ENCODE data around the gene CFAP52.
"Not testable (repeated sequence)": the region's sequence is repeated elsewhere in the genome, so short reads cannot be mapped to it uniquely, and the experiment has no call there.

The CFAP52 gene

DNA sequence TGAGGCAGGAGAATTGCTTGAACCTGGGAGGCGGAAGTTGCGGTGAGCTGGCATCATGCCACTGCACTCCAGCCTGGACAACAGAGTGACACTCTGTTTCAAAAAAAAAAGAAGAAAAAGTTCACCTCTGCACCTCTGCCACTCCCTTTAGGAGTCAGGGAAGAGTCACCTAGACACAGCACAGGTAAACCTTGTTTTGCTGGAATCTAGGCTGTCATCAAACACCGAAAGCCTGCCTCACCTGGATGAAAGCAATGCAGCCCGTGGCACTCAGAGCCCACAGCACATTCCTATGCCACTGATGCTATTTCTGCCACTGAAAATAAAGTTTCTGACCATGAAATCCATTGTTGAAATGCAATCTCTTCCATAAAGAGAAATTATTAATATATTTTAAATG lies 22.2 kb downstream of the CFAP52 start:
- H3K27ac Mint-ChIP-seq = no peak overlapping the region
- no peaks in the 10 kb centered on the region for H3K9me3 Mint-ChIP-seq
- DNase-seq (ENCODE audit: low spot score in 2 of 2) = no peak
- H3K36me3 Mint-ChIP-seq = peaks cover 1% of the 10 kb centered on the region
- H3K27me3 Mint-ChIP-seq = peaks cover 12% of the 10 kb centered on the region
- no peak overlapping the region for H3K4me3 Mint-ChIP-seq
- H3K4me1 Mint-ChIP-seq = no peaks in the 10 kb centered on the region
- ATAC-seq (ENCODE audit: low read depth) = no peak

- H3K9me3 Mint-ChIP-seq; DNase-seq (ENCODE audit: low spot score in 2 of 2); H3K4me1 Mint-ChIP-seq; ATAC-seq (ENCODE audit: low read depth); H3K27me3 Mint-ChIP-seq; H3K27ac Mint-ChIP-seq; H3K36me3 Mint-ChIP-seq; H3K4me3 Mint-ChIP-seq: not testable (repeated sequence)
Observed at GRCh38 chr17:9604583-9604982, 28.1 kb downstream of the CFAP52 start.

- Mint-ChIP-seq H3K9me3 (peaks cover 2% of the 10 kb centered on the region), H3K36me3 (no peaks in the 10 kb centered on the region), H3K4me1 (no peaks in the 10 kb centered on the region), H3K27ac (no peak overlapping the region), H3K4me3 (no peak overlapping the region), H3K27me3 (peaks cover 9% of the 10 kb centered on the region)
- ATAC-seq (ENCODE audit: low read depth) (no peak), DNase-seq (ENCODE audit: low spot score in 2 of 2) (no peak)
Observed at GRCh38 chr17:9606453-9606852, 30.0 kb downstream of the CFAP52 start.

DNA sequence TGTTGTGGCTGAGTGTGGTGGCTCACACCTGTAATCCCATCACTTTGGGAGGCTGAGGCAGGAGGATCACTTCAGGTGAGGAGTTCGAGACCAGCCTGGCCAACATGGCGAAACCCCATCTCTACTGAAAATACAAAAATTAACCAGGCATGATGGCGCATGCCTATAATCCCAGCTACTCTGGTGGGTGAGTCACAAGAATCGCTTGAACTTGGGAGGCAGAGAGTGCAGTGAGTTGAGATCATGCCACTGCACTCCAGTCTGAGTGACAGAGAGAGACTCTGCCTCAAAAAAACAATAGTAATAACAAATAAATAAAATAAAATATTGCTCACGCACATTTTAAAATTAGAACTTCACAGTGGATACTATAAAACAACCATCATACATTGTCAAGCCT lies 30.6 kb downstream of the CFAP52 start:
- DNase-seq (ENCODE audit: low spot score in 2 of 2); ATAC-seq (ENCODE audit: low read depth); H3K36me3 Mint-ChIP-seq; H3K9me3 Mint-ChIP-seq; H3K4me1 Mint-ChIP-seq; H3K27ac Mint-ChIP-seq; H3K4me3 Mint-ChIP-seq: not testable (repeated sequence)
- H3K27me3 Mint-ChIP-seq = peaks cover 11% of the 10 kb centered on the region

DNA sequence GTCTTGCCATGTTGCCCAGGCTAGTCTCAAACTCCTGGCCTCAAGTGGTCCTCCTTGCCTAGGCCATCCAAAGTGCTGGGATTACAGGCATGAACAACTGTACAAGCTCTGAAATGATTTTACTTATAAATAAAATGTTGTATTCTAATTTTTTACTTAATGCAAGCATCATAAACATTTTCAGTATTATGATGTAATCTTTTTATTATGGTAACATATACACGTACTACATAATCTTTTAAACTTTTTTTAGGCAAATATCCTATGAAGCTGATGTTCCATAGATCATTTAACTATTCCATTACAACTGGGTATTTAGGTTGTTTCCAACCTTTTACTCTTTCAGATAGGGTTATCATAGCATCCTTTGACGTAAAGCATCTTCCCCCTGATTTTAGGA lies 35.1 kb downstream of the CFAP52 start:
- H3K9me3 Mint-ChIP-seq = peaks cover 2% of the 10 kb centered on the region

DNA sequence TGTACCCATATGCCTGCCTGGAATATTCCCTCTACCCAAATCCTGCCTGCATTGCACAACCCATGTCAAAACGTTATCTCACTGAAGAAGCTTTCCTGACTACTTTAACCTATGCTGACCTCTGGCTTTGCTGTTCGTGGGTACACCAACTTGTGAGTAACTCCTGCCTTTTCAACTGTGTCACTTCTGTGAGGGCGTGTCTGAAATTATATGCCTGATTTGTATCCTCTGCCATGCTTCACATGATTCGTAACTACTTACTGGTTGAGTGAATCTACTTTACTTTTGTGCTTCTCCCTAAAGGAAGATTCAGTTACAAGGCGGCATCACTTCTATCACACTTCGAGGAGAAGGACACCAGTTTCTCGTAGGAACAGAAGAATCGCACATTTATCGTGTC lies 35.6 kb downstream of the CFAP52 start:
- no peak for DNase-seq (ENCODE audit: low spot score in 2 of 2)
- Mint-ChIP-seq H3K9me3 (peaks cover 2% of the 10 kb centered on the region), H3K27me3 (peaks cover 4% of the 10 kb centered on the region), H3K36me3 (no peaks in the 10 kb centered on the region), H3K4me1 (no peaks in the 10 kb centered on the region), H3K27ac (no peak overlapping the region), H3K4me3 (no peak overlapping the region)
- ATAC-seq (ENCODE audit: low read depth) = no peak

More for the DNA sequence above, 35.1 kb downstream of the CFAP52 start:
- Mint-ChIP-seq H3K27me3 (peaks cover 4% of the 10 kb centered on the region), H3K4me1 (no peaks in the 10 kb centered on the region), H3K36me3 (no peaks in the 10 kb centered on the region), H3K27ac (no peak overlapping the region), H3K4me3 (no peak overlapping the region)
- ATAC-seq (ENCODE audit: low read depth) (no peak), DNase-seq (ENCODE audit: low spot score in 2 of 2) (no peak)

- Mint-ChIP-seq H3K27ac (no peak overlapping the region), H3K4me3 (no peak overlapping the region), H3K27me3 (peaks cover 4% of the 10 kb centered on the region), H3K4me1 (no peaks in the 10 kb centered on the region), H3K9me3 (no peaks in the 10 kb centered on the region), H3K36me3 (no peaks in the 10 kb centered on the region)
- ATAC-seq (ENCODE audit: low read depth) (no peak), DNase-seq (ENCODE audit: low spot score in 2 of 2) (no peak)
Observed at GRCh38 chr17:9615486-9615885, 39.0 kb downstream of the CFAP52 start.

- Mint-ChIP-seq H3K27ac (no peak overlapping the region), H3K4me1 (no peaks in the 10 kb centered on the region), H3K36me3 (peaks cover 3% of the 10 kb centered on the region), H3K27me3 (no peaks in the 10 kb centered on the region), H3K9me3 (peaks cover 26% of the 10 kb centered on the region), H3K4me3 (no peak overlapping the region)
- DNase-seq (ENCODE audit: low spot score in 2 of 2) (no peak), ATAC-seq (ENCODE audit: low read depth) (no peak)
Observed at GRCh38 chr17:9622961-9623360, 46.5 kb downstream of the CFAP52 start.

GRCh38 chr17:9628509-9628908 lies 52.1 kb downstream of the CFAP52 start:
- Mint-ChIP-seq H3K9me3 (peaks cover 13% of the 10 kb centered on the region), H3K27ac (no peak overlapping the region), H3K4me3 (no peak overlapping the region), H3K27me3 (peaks cover 6% of the 10 kb centered on the region), H3K4me1 (no peaks in the 10 kb centered on the region), H3K36me3 (peaks cover 3% of the 10 kb centered on the region)
- DNase-seq (ENCODE audit: low spot score in 2 of 2) = no peak
- ATAC-seq (ENCODE audit: low read depth) = no peak

- ATAC-seq (ENCODE audit: low read depth) (no peak), DNase-seq (ENCODE audit: low spot score in 2 of 2) (no peak)
- Mint-ChIP-seq H3K36me3 (no peaks in the 10 kb centered on the region), H3K4me3 (no peak overlapping the region), H3K27ac (no peak overlapping the region), H3K4me1 (no peaks in the 10 kb centered on the region), H3K9me3 (no peaks in the 10 kb centered on the region), H3K27me3 (peaks cover 16% of the 10 kb centered on the region)
Observed at GRCh38 chr17:9632741-9633140, 56.3 kb downstream of the CFAP52 start.

DNA sequence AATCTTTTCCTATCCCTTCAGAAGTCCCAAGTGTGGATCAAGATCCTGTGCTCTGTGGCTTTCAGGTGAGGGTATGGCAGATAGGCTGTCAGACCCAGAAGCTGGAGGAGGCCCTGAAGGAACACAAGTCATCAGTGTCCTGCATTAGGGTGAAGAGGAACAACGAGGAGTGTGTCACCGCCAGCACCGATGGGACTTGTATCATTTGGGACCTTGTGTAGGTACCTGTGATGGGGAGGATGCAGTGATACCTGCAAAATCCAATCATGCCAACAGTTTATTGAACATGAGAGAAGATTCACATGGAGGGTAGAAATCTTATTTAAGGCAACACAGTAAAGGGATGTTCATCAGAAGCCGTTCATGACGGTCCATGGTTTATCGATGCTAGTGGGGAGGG lies 58.9 kb downstream of the CFAP52 start:
- H3K36me3 Mint-ChIP-seq = no peaks in the 10 kb centered on the region
- no peak overlapping the region for H3K27ac Mint-ChIP-seq
- no peaks in the 10 kb centered on the region for H3K4me1 Mint-ChIP-seq
- ATAC-seq (ENCODE audit: low read depth) (no peak), DNase-seq (ENCODE audit: low spot score in 2 of 2) (no peak)
- H3K9me3 Mint-ChIP-seq = peaks cover 1% of the 10 kb centered on the region
- H3K4me3 Mint-ChIP-seq = no peak overlapping the region
- H3K27me3 Mint-ChIP-seq = peaks cover 15% of the 10 kb centered on the region

DNA sequence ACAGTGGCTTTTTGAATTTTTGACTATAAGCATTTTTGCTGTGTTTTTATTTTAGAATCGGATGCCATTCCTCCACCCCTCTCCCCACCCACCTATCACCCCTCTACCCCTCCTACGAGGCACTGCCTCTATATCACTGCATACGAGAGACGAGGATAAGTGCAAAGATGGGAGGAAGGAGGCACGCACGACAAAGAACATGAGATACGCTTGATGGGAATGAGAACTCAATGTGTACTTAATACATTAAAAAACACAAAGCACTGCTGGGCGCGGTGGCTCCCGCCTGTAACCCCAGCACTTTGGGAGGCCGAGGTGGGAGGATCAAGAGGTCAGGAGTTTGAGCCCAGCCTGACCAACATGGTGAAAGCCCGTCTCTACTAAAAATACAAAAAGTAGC lies 60.1 kb downstream of the CFAP52 start:
- Mint-ChIP-seq H3K36me3 (no peaks in the 10 kb centered on the region), H3K9me3 (peaks cover 1% of the 10 kb centered on the region), H3K4me1 (no peaks in the 10 kb centered on the region), H3K27me3 (peaks cover 14% of the 10 kb centered on the region), H3K27ac (no peak overlapping the region), H3K4me3 (no peak overlapping the region)
- DNase-seq (ENCODE audit: low spot score in 2 of 2) (no peak), ATAC-seq (ENCODE audit: low read depth) (no peak)

DNA sequence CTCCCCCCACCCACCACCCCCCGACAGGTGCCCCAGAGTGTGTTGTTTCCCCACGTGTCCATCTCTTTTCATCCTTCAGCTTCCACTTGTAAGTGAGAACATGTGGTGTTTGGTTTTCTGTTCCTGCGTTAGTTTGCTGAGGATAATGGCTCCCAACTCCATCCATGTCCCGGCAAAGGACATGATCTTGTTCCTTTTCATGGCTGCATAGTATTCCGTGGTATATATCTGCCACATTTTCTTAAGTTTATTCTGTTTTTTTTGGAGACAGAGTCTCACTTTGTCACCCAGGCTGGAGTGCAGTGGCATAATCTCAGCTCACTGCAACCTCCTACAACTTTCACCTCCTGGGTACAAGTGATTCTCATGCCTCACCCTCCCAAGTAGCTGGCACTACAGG lies 63.9 kb downstream of the CFAP52 start:
- H3K9me3 Mint-ChIP-seq; H3K4me1 Mint-ChIP-seq; ATAC-seq (ENCODE audit: low read depth); H3K27ac Mint-ChIP-seq; H3K36me3 Mint-ChIP-seq; H3K4me3 Mint-ChIP-seq; DNase-seq (ENCODE audit: low spot score in 2 of 2): not testable (repeated sequence)
- H3K27me3 Mint-ChIP-seq = peaks cover 17% of the 10 kb centered on the region

- H3K27me3 Mint-ChIP-seq = peaks cover 22% of the 10 kb centered on the region
- H3K4me3 Mint-ChIP-seq = peak overlapping the region; percentile 39
- no peak overlapping the region for H3K27ac Mint-ChIP-seq
- DNase-seq (ENCODE audit: low spot score in 2 of 2) (no peak), ATAC-seq (ENCODE audit: low read depth) (no peak)
- H3K4me1 Mint-ChIP-seq = peaks cover 7% of the 10 kb centered on the region
- peaks cover 1% of the 10 kb centered on the region for H3K9me3 Mint-ChIP-seq
- H3K36me3 Mint-ChIP-seq = no peaks in the 10 kb centered on the region
Observed at GRCh38 chr17:9643611-9644010, 67.2 kb downstream of the CFAP52 start.

GRCh38 chr17:9644910-9645751 lies 68.7 kb downstream of the CFAP52 start, which contains the start of gene USP43:
USP43 (plus strand) TSS chr17:9645517; CDS start chr17:9645633, 116 bp downstream.
- Mint-ChIP-seq H3K27me3 (peaks cover 23% of the 10 kb centered on the region), H3K4me3 (peak within 1 kb of the TSS; percentile 72), H3K36me3 (no peaks in the 10 kb centered on the region), H3K9me3 (no peaks in the 10 kb centered on the region), H3K4me1 (peaks cover 9% of the 10 kb centered on the region), H3K27ac (no peak within 1 kb of the TSS)
- ATAC-seq (ENCODE audit: low read depth) (peak; percentile 32), DNase-seq (ENCODE audit: low spot score in 2 of 2) (no peak)

Measured in memory B cell (primary cell).